Measurements from ENCODE around the gene SLX4IP. TPM values are rescaled to one million over a fixed set of nuclear protein-coding genes. Genes with fewer than 3 reads are reported as not detected.

Gene SLX4IP
- total RNA-seq, 2 experiments from 2014 or later: 4.9 to 5.2 TPM

GRCh38 chr20:10594296-10594868, 159.3 kb downstream of the SLX4IP start:
- H3K4me1 Mint-ChIP-seq (ENCODE audit: low read depth): peaks cover 13% of the 10 kb centered on the region
- H3K27me3 Mint-ChIP-seq (ENCODE audit: low read depth): no peaks in the 10 kb centered on the region
- peaks cover 4% of the 10 kb centered on the region for H3K36me3 Mint-ChIP-seq (ENCODE audit: low read depth)
- intact Hi-C loops (cut with micrococcal nuclease): no loop called here
- H3K9me3 Mint-ChIP-seq: no peaks in the 10 kb centered on the region
- CTCF ChIA-PET: no interaction called here
- H3K4me3 Mint-ChIP-seq: no peak overlapping the region
- no peak for DNase-seq
- no peak overlapping the region for H3K27ac Mint-ChIP-seq

- Mint-ChIP-seq H3K4me3 (no peak overlapping the region), H3K4me1 (ENCODE audit: low read depth) (peaks cover 13% of the 10 kb centered on the region), H3K27me3 (ENCODE audit: low read depth) (no peaks in the 10 kb centered on the region), H3K27ac (no peak overlapping the region), H3K36me3 (ENCODE audit: low read depth) (peaks cover 5% of the 10 kb centered on the region), H3K9me3 (no peaks in the 10 kb centered on the region)
- CTCF ChIA-PET: no interaction called here
- intact Hi-C loops (cut with micrococcal nuclease): no loop called here
- no peak for DNase-seq
These were observed 160.2 kb downstream of the SLX4IP start for GRCh38 chr20:10595266-10595665.

GRCh38 chr20:10595985-10596384, 160.9 kb downstream of the SLX4IP start:
- DNase-seq: no peak
- Mint-ChIP-seq H3K27ac (no peak overlapping the region), H3K27me3 (ENCODE audit: low read depth) (no peaks in the 10 kb centered on the region), H3K4me1 (ENCODE audit: low read depth) (peaks cover 13% of the 10 kb centered on the region), H3K36me3 (ENCODE audit: low read depth) (peaks cover 9% of the 10 kb centered on the region), H3K4me3 (no peak overlapping the region), H3K9me3 (no peaks in the 10 kb centered on the region)
- CTCF ChIA-PET: no interaction called here
- intact Hi-C loops (cut with micrococcal nuclease): no loop called here

- intact Hi-C loops (cut with micrococcal nuclease): no loop called here
- CTCF ChIA-PET: interaction anchor here (1.2 kb wide), 1 partner anchor 12 kb away, joined by 3 read pairs; no protein-coding TSS in a partner anchor
- Mint-ChIP-seq H3K27ac (no peak overlapping the region), H3K36me3 (ENCODE audit: low read depth) (peaks cover 9% of the 10 kb centered on the region), H3K9me3 (no peaks in the 10 kb centered on the region), H3K4me3 (no peak overlapping the region), H3K27me3 (ENCODE audit: low read depth) (no peaks in the 10 kb centered on the region), H3K4me1 (ENCODE audit: low read depth) (peaks cover 13% of the 10 kb centered on the region)
- DNase-seq: no peak
These were observed 161.6 kb downstream of the SLX4IP start for GRCh38 chr20:10596710-10597121.

- H3K36me3 Mint-ChIP-seq (ENCODE audit: low read depth): peaks cover 13% of the 10 kb centered on the region
- no peak for DNase-seq
- no peak overlapping the region for H3K27ac Mint-ChIP-seq
- peaks cover 13% of the 10 kb centered on the region for H3K4me1 Mint-ChIP-seq (ENCODE audit: low read depth)
- no peak overlapping the region for H3K4me3 Mint-ChIP-seq
- H3K27me3 Mint-ChIP-seq (ENCODE audit: low read depth): no peaks in the 10 kb centered on the region
- no peaks in the 10 kb centered on the region for H3K9me3 Mint-ChIP-seq
- intact Hi-C loops (cut with micrococcal nuclease): loop anchor here (2.0 kb wide), 3 partner anchors 77 to 163 kb away; partner anchors contain the start of genes MKKS and SLX4IP
- CTCF ChIA-PET: interaction anchor here (0.6 kb wide), 1 partner anchor 144 kb away, joined by 3 read pairs; no protein-coding TSS in a partner anchor
These were observed 162.5 kb downstream of the SLX4IP start for GRCh38 chr20:10597637-10598036.

- intact Hi-C loops (cut with micrococcal nuclease): no loop called here
- CTCF ChIA-PET: no interaction called here
- Mint-ChIP-seq H3K9me3 (no peaks in the 10 kb centered on the region), H3K36me3 (ENCODE audit: low read depth) (peaks cover 19% of the 10 kb centered on the region), H3K4me3 (no peak overlapping the region), H3K27ac (peak overlapping the region; percentile 61), H3K27me3 (ENCODE audit: low read depth) (no peaks in the 10 kb centered on the region), H3K4me1 (ENCODE audit: low read depth) (peaks cover 13% of the 10 kb centered on the region)
- DNase-seq: no peak
These were observed 167.2 kb downstream of the SLX4IP start for GRCh38 chr20:10602221-10602871.

GRCh38 chr20:10603378-10603777, 168.3 kb downstream of the SLX4IP start:
- intact Hi-C loops (cut with micrococcal nuclease): no loop called here
- DNase-seq: no peak
- H3K4me3 Mint-ChIP-seq: no peak overlapping the region
- CTCF ChIA-PET: no interaction called here
- H3K4me1 Mint-ChIP-seq (ENCODE audit: low read depth): peaks cover 11% of the 10 kb centered on the region
- H3K27ac Mint-ChIP-seq: no peak overlapping the region
- peaks cover 20% of the 10 kb centered on the region for H3K36me3 Mint-ChIP-seq (ENCODE audit: low read depth)
- no peaks in the 10 kb centered on the region for H3K27me3 Mint-ChIP-seq (ENCODE audit: low read depth)
- no peaks in the 10 kb centered on the region for H3K9me3 Mint-ChIP-seq

- H3K9me3 Mint-ChIP-seq: no peaks in the 10 kb centered on the region
- no peak overlapping the region for H3K4me3 Mint-ChIP-seq
- H3K27ac Mint-ChIP-seq: no peak overlapping the region
- CTCF ChIA-PET: no interaction called here
- peaks cover 4% of the 10 kb centered on the region for H3K4me1 Mint-ChIP-seq (ENCODE audit: low read depth)
- intact Hi-C loops (cut with micrococcal nuclease): no loop called here
- no peak for DNase-seq
- no peaks in the 10 kb centered on the region for H3K27me3 Mint-ChIP-seq (ENCODE audit: low read depth)
- peaks cover 23% of the 10 kb centered on the region for H3K36me3 Mint-ChIP-seq (ENCODE audit: low read depth)
These were observed 169.1 kb downstream of the SLX4IP start for GRCh38 chr20:10603971-10604864.

- peaks cover 25% of the 10 kb centered on the region for H3K36me3 Mint-ChIP-seq (ENCODE audit: low read depth)
- no peak for DNase-seq
- H3K4me1 Mint-ChIP-seq (ENCODE audit: low read depth): peaks cover 3% of the 10 kb centered on the region
- no peaks in the 10 kb centered on the region for H3K27me3 Mint-ChIP-seq (ENCODE audit: low read depth)
- intact Hi-C loops (cut with micrococcal nuclease): no loop called here
- no peak overlapping the region for H3K27ac Mint-ChIP-seq
- H3K4me3 Mint-ChIP-seq: no peak overlapping the region
- CTCF ChIA-PET: interaction anchor here (1.0 kb wide), 1 partner anchor 22 kb away, joined by 3 read pairs; no protein-coding TSS in a partner anchor
- no peaks in the 10 kb centered on the region for H3K9me3 Mint-ChIP-seq
These were observed 169.8 kb downstream of the SLX4IP start for GRCh38 chr20:10604865-10605440.

- Mint-ChIP-seq H3K4me3 (no peak overlapping the region), H3K36me3 (ENCODE audit: low read depth) (peaks cover 20% of the 10 kb centered on the region), H3K9me3 (no peaks in the 10 kb centered on the region), H3K27ac (no peak overlapping the region), H3K4me1 (ENCODE audit: low read depth) (peaks cover 3% of the 10 kb centered on the region), H3K27me3 (ENCODE audit: low read depth) (no peaks in the 10 kb centered on the region)
- DNase-seq: no peak
- CTCF ChIA-PET: interaction anchor here (1.0 kb wide), 1 partner anchor 23 kb away, joined by 3 read pairs; no protein-coding TSS in a partner anchor
- intact Hi-C loops (cut with micrococcal nuclease): no loop called here
These were observed 170.6 kb downstream of the SLX4IP start for GRCh38 chr20:10605547-10606195.

GRCh38 chr20:10609276-10609675, 174.2 kb downstream of the SLX4IP start:
- no peak for DNase-seq
- Mint-ChIP-seq H3K4me1 (ENCODE audit: low read depth) (no peaks in the 10 kb centered on the region), H3K36me3 (ENCODE audit: low read depth) (peaks cover 18% of the 10 kb centered on the region), H3K9me3 (no peaks in the 10 kb centered on the region), H3K27me3 (ENCODE audit: low read depth) (no peaks in the 10 kb centered on the region), H3K4me3 (no peak overlapping the region), H3K27ac (no peak overlapping the region)
- CTCF ChIA-PET: no interaction called here
- intact Hi-C loops (cut with micrococcal nuclease): no loop called here

GRCh38 chr20:10609770-10610169, 174.7 kb downstream of the SLX4IP start:
- Mint-ChIP-seq H3K36me3 (ENCODE audit: low read depth) (peaks cover 21% of the 10 kb centered on the region), H3K4me1 (ENCODE audit: low read depth) (no peaks in the 10 kb centered on the region), H3K27ac (no peak overlapping the region), H3K27me3 (ENCODE audit: low read depth) (no peaks in the 10 kb centered on the region), H3K9me3 (no peaks in the 10 kb centered on the region), H3K4me3 (no peak overlapping the region)
- CTCF ChIA-PET: no interaction called here
- no peak for DNase-seq
- intact Hi-C loops (cut with micrococcal nuclease): no loop called here
